Measurements from ENCODE around the gene RSPO1. TPM values are rescaled to one million over a fixed set of nuclear protein-coding genes. Genes with fewer than 3 reads are reported as not detected.

RSPO1 gene
- total RNA-seq, 1 donor from 2014 or later, result 9.1 TPM

GRCh38 chr1:37633938-37634243 lies 801 bp downstream of the RSPO1 start:
- H3K4me3 ChIP-seq, result peak overlapping the region; percentile 48
- DNase-seq (no peak), ATAC-seq (no peak)
- peaks cover 81% of the 10 kb centered on the region for H3K27me3 ChIP-seq
- H3K27ac ChIP-seq, result no peak overlapping the region
- intact Hi-C loops (cut with DNase I), result no loop called here
- H3K4me1 ChIP-seq, result no peaks in the 10 kb centered on the region
- no peaks in the 10 kb centered on the region for H3K9me3 ChIP-seq
- TF ChIP-seq CTCF (IDR thresholded peaks at IDR 0.05), result no peak
- no peaks in the 10 kb centered on the region for H3K36me3 ChIP-seq

- ATAC-seq (no peak), DNase-seq (no peak)
- no peaks in the 10 kb centered on the region for H3K36me3 ChIP-seq
- intact Hi-C loops (cut with DNase I), result no loop called here
- no peak overlapping the region for H3K27ac ChIP-seq
- H3K9me3 ChIP-seq, result no peaks in the 10 kb centered on the region
- peak overlapping the region; percentile 48 for H3K4me3 ChIP-seq
- no peaks in the 10 kb centered on the region for H3K4me1 ChIP-seq
- TF ChIP-seq CTCF (IDR thresholded peaks at IDR 0.05), result no peak
- peaks cover 81% of the 10 kb centered on the region for H3K27me3 ChIP-seq
These were observed 1.4 kb downstream of the RSPO1 start for GRCh38 chr1:37633040-37633937.

- no peaks in the 10 kb centered on the region for H3K36me3 ChIP-seq
- intact Hi-C loops (cut with DNase I), result no loop called here
- no peak for ATAC-seq
- no peak for TF ChIP-seq CTCF (IDR thresholded peaks at IDR 0.05)
- H3K9me3 ChIP-seq, result no peaks in the 10 kb centered on the region
- no peak overlapping the region for H3K4me3 ChIP-seq
- no peaks in the 10 kb centered on the region for H3K4me1 ChIP-seq
- no peak for DNase-seq
- peaks cover 69% of the 10 kb centered on the region for H3K27me3 ChIP-seq
- no peak overlapping the region for H3K27ac ChIP-seq
These were observed 3.7 kb downstream of the RSPO1 start for GRCh38 chr1:37631036-37631435.

- H3K36me3 ChIP-seq, result no peaks in the 10 kb centered on the region
- ATAC-seq (no peak), DNase-seq (no peak)
- H3K4me3 ChIP-seq, result no peak overlapping the region
- no peak overlapping the region for H3K27ac ChIP-seq
- H3K9me3 ChIP-seq, result no peaks in the 10 kb centered on the region
- H3K27me3 ChIP-seq, result peaks cover 70% of the 10 kb centered on the region
- TF ChIP-seq CTCF (IDR thresholded peaks at IDR 0.05), result no peak
- H3K4me1 ChIP-seq, result no peaks in the 10 kb centered on the region
- intact Hi-C loops (cut with DNase I), result no loop called here
These were observed 4.2 kb downstream of the RSPO1 start for GRCh38 chr1:37630426-37631028.

- intact Hi-C loops (cut with DNase I), result no loop called here
- ATAC-seq (no peak), DNase-seq (no peak)
- TF ChIP-seq CTCF (IDR thresholded peaks at IDR 0.05), result no peak
- H3K9me3 ChIP-seq, result no peaks in the 10 kb centered on the region
- H3K36me3 ChIP-seq, result no peaks in the 10 kb centered on the region
- peaks cover 65% of the 10 kb centered on the region for H3K27me3 ChIP-seq
- H3K4me1 ChIP-seq, result no peaks in the 10 kb centered on the region
- no peak overlapping the region for H3K27ac ChIP-seq
- H3K4me3 ChIP-seq, result no peak overlapping the region
These were observed 4.8 kb downstream of the RSPO1 start for GRCh38 chr1:37629726-37630425.
